BE2C (cell line): ENCODE results near the gene ARHGAP12.

ENCODE experiments used
- DNase-seq: peaks from one replicate; pipeline ENCODE4 v3.0.0-alpha.2; 2020
- H3K27me3 ChIP-seq: fragments of 250-450 bp; sonication (Bioruptor Pico); 2 replicates; pipeline ENCODE4 v1.5.1; 2020; ENCODE audit warnings: mild to moderate bottlenecking
- H3K36me3 ChIP-seq: fragments of 250-450 bp; sonication (Bioruptor Pico); 2 replicates; pipeline ENCODE4 v1.5.1; 2020; ENCODE audit warnings: mild to moderate bottlenecking
- H3K4me1 ChIP-seq: fragments of 250-450 bp; sonication (Bioruptor Pico); 2 replicates; pipeline ENCODE4 v1.5.1; 2020
- H3K4me3 ChIP-seq: 2 replicates; pipeline ENCODE4 v1.5.1; 2011; ENCODE audit warnings: low read depth, low read length
- H3K9me3 ChIP-seq: fragments of 250-450 bp; sonication (Bioruptor Pico); 2 replicates; pipeline ENCODE4 v1.5.1; 2020
- TF ChIP-seq, protein P1 (sequence below): IDR thresholded peaks from 2 replicates; pipeline ENCODE4 v1.5.1; 2012; ENCODE audit warnings: mild to moderate bottlenecking, low read depth, low read length

Gene ARHGAP12

DNA sequence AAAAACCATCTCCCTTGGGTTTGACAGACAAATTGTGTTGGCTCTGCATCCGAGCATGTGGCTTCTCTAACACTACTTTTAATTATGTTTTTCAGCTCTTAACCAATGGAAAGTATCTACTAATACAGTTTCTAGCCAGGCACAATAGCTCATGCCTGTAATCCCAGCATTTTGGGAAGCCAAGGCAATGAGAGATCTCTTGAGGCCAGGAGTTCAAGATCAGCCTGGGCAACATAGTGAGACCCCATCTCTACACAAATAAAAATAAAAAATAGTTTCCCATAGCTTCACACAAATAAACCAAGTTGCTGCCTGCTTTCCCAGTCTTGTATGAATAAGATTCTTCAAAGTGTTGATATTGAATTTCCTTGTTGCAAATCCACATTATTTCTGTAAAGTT lies 13.8 kb upstream of the ARHGAP12 start:
- H3K4me3 ChIP-seq, result no peak overlapping the region
- TF ChIP-seq, protein P1, sequence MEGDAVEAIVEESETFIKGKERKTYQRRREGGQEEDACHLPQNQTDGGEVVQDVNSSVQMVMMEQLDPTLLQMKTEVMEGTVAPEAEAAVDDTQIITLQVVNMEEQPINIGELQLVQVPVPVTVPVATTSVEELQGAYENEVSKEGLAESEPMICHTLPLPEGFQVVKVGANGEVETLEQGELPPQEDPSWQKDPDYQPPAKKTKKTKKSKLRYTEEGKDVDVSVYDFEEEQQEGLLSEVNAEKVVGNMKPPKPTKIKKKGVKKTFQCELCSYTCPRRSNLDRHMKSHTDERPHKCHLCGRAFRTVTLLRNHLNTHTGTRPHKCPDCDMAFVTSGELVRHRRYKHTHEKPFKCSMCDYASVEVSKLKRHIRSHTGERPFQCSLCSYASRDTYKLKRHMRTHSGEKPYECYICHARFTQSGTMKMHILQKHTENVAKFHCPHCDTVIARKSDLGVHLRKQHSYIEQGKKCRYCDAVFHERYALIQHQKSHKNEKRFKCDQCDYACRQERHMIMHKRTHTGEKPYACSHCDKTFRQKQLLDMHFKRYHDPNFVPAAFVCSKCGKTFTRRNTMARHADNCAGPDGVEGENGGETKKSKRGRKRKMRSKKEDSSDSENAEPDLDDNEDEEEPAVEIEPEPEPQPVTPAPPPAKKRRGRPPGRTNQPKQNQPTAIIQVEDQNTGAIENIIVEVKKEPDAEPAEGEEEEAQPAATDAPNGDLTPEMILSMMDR, result no peak
- H3K9me3 ChIP-seq, result no peaks in the 10 kb centered on the region
- H3K27me3 ChIP-seq, result no peaks in the 10 kb centered on the region
- DNase-seq, result no peak
- H3K4me1 ChIP-seq, result peaks cover 21% of the 10 kb centered on the region
- H3K36me3 ChIP-seq, result no peaks in the 10 kb centered on the region

DNA sequence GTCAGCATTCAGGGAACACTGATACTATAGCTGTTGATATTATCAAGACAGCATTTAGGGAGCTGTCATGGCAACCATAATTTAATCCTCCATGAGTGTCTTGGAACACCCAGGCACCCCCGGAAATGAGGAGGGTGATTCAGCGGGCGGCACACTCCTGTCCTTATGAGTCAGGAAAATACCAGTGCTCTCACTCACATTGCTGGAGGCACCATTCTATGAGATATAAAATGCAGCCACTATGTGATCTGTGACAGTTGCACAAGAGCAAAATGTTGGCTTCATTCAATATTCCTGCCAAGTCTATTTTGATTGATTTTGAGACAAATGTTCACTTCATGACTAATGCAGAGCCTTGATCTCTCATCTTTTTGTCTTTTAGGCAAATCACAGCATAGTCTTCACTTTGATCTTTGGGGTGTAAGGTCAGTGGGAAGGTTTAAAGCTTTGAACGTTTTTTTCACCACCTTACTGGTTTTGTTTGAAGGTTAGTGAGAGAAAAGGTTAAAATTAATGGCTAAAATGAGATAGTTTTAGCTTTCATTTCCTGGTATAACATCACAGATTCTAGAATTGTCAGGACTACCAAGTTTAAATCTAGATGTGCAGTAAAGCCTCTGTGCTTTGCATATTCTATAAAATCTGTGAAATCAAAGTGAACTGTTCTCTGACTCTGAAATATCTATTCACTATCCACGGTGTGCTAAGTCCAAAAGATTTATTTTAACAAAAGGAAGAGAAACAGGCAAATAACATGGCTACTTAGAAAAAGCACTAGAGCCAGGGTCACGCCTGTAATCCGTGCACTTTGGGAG lies 12.4 kb upstream of the ARHGAP12 start:
- Histone ChIP-seq H3K36me3 (no peaks in the 10 kb centered on the region), H3K4me3 (peak overlapping the region; percentile 12; the same call in 1 of the 2 replicates), H3K4me1 (peaks cover 21% of the 10 kb centered on the region), H3K9me3 (no peaks in the 10 kb centered on the region), H3K27me3 (no peaks in the 10 kb centered on the region)
- DNase-seq, result peak; percentile 76
- TF ChIP-seq, protein P1, result no peak

DNA sequence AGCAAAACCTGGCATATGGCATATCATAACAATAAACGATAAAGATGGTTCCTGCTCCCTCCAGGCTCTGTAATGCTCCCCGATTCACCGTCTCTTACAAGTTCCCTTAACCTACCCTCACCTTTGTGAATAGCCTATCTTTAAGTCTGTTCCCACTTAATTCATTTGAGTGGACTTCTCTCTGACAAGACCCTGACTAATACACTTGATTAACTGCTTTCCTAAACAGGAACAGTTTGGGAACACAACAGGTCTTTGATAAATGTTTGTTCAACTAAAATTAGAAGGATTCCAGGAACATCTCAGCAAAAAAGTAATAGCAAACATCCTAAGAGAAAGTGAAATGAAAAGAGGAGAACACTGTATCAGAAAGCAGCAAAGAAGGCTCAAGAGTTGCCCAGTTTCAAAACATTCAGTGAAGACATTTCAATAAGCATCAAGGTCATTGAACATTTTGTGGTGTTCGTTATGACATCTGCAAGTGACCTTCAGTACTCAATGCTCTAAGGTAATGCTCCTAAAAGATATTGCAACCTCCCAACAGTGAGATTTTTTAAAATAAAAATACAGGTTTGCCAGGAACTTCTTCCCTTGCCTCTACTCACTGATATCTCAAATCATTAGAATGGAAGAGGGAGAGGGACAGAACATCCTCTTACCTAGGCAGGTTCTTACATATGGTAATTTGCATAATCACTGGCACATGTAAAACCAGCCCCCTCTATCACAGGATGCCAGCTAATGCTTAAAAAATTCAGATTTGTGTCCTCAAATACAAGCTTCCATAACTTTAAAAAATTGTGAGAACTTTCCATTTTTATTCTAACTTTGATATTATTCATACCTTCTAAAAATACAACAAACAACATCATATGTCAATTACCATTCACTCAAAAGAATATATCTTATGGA lies 11.4 kb upstream of the ARHGAP12 start:
- Histone ChIP-seq H3K36me3 (no peaks in the 10 kb centered on the region), H3K9me3 (no peaks in the 10 kb centered on the region), H3K4me1 (peaks cover 21% of the 10 kb centered on the region), H3K27me3 (no peaks in the 10 kb centered on the region), H3K4me3 (no peak overlapping the region)
- DNase-seq, result no peak
- TF ChIP-seq, protein P1, result no peak

DNA sequence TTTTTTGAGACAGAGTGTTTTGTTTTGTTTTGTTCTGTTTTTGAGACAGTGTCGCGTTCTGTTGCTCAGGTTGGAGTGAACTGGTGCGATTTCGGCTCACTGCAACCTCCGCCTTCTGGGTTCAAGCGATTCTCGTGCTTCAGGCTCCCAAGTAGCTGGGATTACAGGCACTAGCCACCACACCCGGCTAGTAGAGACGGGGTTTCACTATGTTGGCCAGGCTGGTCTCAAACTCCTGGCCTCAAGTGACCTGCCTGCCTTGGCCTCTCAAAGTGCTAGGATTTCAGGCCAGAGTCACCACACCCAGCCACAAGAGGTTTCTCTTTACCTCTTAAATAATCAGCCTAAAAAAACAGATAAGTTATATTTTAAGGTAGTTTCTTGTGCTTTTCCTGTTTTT lies 8.7 kb upstream of the ARHGAP12 start:
- no peak for DNase-seq
- TF ChIP-seq, protein P1, result no peak
- H3K36me3 ChIP-seq, result no peaks in the 10 kb centered on the region
- no peaks in the 10 kb centered on the region for H3K27me3 ChIP-seq
- H3K4me1 ChIP-seq, result peaks cover 15% of the 10 kb centered on the region
- no peak overlapping the region for H3K4me3 ChIP-seq
- H3K9me3 ChIP-seq, result no peaks in the 10 kb centered on the region

DNA sequence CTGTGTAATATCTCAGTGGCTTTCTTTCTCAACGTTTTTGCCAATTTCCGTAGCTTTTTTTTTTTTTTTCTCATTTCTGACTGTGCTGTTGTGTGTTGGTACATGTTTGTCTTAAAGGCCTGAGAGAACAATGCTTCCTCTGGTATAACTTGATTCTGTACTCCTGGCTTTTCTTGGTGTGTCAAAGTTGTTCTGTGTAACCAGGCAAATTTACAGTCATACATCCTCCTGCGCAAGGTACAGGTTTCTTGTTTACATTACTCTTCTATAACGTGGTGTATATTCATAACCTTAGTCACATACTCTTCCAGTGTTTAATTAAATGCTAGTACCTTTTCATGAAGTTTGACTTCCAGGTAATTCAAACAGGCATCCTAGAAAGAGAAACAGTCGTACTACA lies 8.3 kb upstream of the ARHGAP12 start:
- Histone ChIP-seq H3K9me3 (no peaks in the 10 kb centered on the region), H3K36me3 (no peaks in the 10 kb centered on the region), H3K4me3 (no peak overlapping the region), H3K4me1 (peaks cover 15% of the 10 kb centered on the region), H3K27me3 (no peaks in the 10 kb centered on the region)
- TF ChIP-seq, protein P1, result no peak
- no peak for DNase-seq
